ENCODE measurements around the gene OR2H2.

Gene OR2H2

DNA sequence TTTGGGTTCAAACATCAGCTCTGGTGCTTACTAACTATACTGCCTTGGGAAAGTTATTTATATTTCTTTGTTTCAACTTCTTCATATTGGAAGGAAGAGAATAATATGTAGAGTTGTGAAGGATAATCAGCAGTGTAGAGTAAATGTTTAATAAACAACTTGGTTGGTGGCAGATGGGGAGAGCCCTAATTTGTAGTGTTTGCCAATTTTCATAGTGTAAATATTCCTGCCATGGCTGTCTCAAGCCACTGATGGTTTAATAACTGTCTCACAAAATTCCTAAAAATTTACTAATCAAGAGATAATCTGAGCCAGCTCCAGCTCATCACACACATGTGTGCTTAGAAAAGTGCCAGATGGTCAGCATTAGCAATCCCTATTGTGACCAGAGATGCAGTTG, at the start of gene OR2H2:
TSS of gene OR2H2 (plus strand) at position 301 of the 400 bp plus-strand sequence. CDS start 2,824 bp downstream, outside the sequence.
- no peak for DNase-seq (ENCODE audit: low read depth in 3 of 3, low spot score in 1 of 3)

DNA sequence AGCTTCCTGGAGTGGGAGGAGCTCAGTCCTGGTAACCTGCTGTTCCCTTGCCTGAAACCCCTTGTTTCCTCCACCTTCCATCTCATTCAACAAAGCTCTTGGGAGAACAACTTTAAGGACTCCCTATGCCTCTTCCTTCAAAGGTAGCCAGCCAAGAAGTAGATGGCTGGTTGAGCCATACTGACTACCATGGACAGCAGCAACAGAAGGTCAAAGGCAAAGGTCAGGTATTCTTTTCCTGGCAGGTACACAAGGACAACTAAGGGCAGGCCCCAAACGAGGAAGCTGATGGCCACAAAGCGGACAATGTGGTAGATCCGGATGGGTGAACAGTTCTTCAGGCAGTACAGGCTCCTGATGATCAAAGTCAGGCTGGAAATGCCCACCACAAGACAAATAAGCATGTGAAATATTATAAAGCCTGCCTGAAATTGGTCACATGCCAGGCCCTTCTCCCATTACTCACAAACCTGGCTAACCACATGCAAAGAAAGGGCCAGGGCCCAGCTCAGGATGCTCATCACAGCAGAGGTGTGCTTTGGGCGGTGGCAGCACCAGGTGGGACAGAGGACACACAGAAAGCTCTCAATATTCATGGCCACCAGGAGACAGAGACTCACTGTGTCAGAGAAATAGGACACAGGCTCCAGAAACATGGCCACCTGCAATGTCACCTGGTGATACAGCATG, 47.1 kb upstream of the OR2H2 start:
- DNase-seq (ENCODE audit: low read depth in 3 of 3, low spot score in 1 of 3) = no peak

DNA sequence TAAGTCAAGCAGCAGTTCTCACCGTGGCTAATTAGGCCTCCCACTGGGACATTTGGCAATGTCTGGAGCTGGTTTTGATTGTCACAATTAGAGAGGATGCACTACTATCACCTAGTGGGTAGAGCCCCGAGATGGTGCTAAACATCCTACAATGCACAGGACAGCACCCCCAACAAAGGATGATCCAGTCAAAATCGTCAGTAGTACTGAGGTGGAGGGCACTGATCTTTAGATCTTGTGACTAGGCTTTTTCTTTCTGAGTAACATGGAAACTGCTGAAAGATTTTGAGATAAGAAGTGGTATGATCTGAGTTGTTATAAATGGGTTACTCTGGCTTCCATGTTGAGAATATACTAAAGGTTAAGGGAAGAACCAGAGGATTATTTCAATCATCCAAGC, 37.3 kb upstream of the OR2H2 start:
- no peak for DNase-seq (ENCODE audit: low read depth in 3 of 3, low spot score in 1 of 3)

DNA sequence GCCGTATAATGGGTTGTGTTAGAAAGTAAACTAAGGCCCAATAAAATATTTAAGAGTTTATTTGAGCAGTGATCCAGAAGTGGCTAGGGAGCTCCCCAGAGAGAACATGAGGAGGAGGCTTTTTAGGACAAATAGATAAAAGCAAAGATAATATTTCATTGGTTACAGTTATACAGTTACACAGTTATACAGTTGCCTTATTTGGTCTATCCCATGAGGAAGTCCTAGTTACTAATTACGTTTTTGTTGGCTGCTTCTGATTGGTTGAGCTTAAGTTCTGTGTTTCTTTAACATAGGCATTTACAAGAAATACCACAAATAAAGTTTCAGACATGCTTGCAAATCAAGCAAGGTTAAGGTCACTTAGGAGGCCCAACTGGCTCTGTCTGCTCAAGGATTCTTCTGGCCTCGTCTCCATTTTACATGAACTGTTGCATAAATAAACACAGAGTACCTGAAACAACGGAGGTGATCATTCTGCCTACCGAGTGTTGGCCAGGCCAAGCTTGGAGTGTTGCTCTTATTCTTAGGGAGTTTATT, 32.3 kb upstream of the OR2H2 start:
- DNase-seq (ENCODE audit: low read depth in 3 of 3, low spot score in 1 of 3) = no peak

DNA sequence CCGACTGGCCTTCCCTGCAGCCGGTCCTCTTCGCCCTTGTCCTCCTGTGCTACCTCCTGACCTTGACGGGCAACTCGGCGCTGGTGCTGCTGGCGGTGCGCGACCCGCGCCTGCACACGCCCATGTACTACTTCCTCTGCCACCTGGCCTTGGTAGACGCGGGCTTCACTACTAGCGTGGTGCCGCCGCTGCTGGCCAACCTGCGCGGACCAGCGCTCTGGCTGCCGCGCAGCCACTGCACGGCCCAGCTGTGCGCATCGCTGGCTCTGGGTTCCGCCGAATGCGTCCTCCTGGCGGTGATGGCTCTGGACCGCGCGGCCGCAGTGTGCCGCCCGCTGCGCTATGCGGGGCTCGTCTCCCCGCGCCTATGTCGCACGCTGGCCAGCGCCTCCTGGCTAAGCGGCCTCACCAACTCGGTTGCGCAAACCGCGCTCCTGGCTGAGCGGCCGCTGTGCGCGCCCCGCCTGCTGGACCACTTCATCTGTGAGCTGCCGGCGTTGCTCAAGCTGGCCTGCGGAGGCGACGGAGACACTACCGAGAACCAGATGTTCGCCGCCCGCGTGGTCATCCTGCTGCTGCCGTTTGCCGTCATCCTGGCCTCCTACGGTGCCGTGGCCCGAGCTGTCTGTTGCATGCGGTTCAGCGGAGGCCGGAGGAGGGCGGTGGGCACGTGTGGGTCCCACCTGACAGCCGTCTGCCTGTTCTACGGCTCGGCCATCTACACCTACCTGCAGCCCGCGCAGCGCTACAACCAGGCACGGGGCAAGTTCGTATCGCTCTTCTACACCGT, 31.5 kb upstream of the OR2H2 start:
- peak in 1 of 3 donors; percentile 15 for DNase-seq (ENCODE audit: low read depth in 3 of 3, low spot score in 1 of 3)

DNA sequence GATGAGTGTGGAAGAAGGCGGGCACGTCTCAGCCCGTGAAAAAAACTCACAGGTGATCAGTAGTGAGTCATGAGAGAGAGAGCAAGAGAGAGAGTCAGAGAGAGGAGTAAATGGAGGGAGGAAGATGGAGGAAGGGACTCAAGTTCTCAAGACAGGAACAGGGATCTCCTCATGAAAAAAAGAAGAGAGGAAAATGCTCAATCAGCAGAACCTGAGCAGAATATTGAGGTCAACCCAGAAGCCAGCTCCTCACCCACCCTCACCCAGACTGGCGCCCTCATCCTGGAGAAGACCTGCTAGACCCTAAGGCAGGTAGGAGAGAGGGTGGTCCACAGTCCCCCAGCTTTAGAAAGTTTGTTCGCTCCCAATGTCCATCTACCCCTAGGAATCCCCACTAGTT, 30.2 kb upstream of the OR2H2 start:
- no peak for DNase-seq (ENCODE audit: low read depth in 3 of 3, low spot score in 1 of 3)

DNA sequence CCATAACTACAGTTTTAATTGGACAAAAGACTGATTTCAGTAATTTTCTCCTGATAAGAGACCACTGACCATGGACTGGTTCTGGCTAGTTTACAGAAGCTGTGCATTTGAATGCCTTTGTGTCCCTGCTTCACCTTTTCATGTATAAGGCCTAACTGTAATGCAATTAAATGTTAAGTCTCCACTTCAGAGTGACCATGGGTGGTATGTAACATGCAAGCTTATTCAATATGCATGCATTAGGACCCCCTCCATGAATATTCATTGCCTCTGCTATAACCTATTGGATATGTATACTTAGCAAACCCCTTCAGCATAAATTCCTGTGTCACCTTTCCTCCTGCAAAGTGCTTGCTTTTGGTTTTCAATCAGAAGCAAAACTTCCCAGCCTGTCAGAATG, 27.6 kb upstream of the OR2H2 start:
- no peak for DNase-seq (ENCODE audit: low read depth in 3 of 3, low spot score in 1 of 3)

DNA sequence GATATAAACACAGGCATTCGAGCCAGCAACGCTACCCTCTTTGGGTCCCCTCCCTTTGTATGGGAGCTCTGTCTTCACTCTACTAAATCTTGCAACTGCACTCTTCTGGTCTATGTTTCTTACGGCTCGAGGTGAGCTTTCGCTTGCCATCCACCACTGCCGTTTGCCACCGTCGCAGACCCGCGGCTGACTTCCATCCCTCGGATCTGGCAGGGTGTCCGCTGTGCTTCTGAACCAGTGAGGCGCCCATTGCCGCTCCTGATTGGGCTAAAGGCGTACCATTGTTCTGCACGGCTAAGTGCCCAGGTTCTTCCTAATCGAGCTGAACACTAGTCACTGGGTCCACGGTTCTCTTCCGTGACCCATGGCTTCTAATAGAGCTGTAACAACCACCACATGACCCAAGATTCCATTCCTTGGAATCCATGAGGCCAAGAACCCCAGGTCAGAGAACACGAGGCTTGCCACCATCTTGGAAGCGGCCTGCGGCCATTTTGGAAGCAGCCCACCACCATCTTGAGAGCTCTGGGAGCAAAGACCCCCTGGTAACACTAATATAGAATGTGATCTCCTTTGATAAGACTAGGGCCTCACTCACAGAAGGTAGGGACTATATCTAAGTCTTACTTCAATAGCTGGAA, 26.4 kb upstream of the OR2H2 start:
- DNase-seq (ENCODE audit: low read depth in 3 of 3, low spot score in 1 of 3) = no peak

DNA sequence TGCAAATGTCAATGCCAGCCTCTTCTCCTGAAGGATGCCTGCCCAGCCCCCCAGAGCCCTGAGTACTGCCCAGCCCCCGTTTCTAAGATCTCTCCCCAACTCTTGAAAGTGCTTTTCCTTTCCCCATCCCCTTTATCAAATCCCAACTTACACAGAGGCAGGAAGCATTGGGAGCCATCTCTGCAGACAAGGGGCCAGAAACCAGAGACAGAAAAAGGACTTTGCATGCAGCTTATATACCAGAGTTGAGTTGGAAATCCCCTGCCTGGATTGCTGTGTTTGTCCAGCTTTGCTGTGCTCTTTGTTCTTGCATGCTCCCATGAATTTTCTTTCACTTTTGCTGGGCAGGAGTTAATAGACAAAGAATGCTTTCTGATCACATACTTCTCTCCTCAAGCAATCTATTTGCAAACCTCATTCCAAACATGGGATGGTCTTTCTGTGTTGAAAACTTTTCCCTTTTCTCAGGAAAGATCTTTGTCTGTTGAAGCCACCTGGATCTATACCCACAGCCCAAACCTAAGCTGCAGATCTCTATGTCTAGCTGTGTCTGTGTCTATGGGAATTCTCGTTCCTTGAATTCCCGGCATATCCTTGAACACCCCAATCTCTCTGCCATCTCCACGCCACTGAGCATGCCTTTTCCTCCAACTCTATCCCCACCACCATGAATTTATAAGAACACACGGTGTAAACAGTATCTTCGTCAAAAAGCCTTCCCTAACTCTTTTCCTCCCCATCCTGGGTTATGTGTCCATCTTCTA, 25.2 kb upstream of the OR2H2 start, which contains the start of gene UBD:
TSS of gene UBD (minus strand) at position 209 of the 764 bp plus-strand sequence. CDS start at position 178, 31 bp downstream.
- DNase-seq (ENCODE audit: low read depth in 3 of 3, low spot score in 1 of 3) = no peak

DNA sequence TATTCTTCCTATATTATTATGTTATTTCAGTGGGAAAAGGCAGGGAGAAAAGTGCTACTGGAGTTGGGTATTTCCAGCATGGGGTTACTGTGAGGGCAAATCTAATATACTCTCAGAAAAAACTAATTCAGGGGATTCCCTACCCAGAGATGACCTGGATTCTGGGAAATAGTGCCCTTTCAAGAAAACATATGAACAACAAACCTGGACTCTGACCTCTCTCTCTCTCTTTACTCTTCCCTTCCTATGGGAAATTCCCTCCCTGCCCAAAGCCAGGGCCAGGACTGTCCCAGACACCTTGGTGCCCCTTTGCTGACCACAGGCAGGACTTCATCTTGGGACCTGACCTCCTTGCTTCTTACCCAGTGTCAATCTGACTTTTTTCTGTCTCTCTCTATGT, 23.8 kb upstream of the OR2H2 start:
- DNase-seq (ENCODE audit: low read depth in 3 of 3, low spot score in 1 of 3) = no peak

DNA sequence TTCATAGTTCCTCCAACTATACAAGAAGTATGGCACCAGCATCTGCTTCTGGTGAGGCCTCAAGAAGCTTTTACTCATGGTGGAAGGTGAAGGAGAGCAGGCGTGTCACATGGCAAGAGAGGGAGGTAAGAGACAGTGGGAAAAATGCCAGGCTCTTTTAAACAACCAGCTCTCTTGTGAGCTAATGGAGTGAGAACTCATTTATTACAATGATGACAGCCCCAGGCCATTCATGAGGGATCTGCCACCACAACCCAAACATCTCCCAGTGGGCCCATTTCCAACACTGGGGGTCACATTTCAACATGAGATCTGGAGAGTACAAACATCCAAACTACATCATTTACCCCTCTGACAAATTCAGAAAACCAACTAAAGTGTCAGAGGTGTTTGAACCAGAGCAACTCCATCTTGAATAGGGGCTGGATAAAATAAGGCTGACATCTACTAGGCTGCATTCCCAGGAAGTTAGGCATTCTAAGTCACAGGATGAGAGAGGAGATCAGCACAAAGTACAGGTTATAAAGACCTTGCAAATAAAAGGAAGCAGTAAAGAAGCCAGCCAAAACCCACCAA, 23.2 kb upstream of the OR2H2 start:
- no peak for DNase-seq (ENCODE audit: low read depth in 3 of 3, low spot score in 1 of 3)

DNA sequence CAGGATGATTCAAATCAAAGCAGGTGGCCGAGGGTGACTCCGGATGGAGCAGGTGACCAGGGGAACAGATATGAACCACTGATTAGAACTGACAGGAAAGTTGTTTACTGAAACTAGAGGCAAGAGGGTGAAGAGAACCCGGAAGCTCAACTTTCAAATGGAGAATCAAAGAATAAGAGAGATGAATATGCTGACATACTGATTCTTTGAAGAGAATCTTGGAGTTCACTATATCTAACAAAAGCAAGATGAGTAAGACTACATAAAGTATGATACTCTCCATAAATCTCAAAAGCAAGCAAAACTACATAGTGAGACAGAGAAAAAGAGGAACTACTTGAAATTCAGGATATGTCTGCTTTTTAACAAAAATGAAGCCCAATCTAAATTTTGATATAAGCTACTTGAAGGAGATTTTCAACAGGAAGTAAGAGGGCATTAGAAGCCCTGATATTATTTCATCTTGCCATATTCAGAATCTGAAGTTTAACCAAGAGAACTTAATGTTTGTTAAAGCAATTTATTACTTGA, 21.4 kb upstream of the OR2H2 start:
- no peak for DNase-seq (ENCODE audit: low read depth in 3 of 3, low spot score in 1 of 3)

DNA sequence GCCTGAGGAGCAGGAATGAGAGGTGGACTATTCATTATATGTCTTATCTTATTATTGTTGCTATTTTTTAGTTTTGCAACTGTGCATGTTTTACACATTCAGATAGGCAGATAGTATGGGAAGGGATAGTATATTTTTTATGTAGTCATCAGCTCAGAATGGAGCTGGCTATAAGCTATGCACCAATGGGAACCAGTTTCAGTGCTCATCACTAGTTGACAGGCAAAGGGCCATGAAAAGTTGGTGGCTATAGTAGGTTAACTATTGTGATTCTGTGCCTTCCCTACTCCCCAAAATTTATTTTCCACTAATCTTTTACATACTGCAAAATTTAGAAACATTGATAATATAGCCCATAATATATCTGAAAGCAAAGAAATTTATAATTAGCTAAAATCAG, 20.0 kb upstream of the OR2H2 start:
- no peak for DNase-seq (ENCODE audit: low read depth in 3 of 3, low spot score in 1 of 3)

DNA sequence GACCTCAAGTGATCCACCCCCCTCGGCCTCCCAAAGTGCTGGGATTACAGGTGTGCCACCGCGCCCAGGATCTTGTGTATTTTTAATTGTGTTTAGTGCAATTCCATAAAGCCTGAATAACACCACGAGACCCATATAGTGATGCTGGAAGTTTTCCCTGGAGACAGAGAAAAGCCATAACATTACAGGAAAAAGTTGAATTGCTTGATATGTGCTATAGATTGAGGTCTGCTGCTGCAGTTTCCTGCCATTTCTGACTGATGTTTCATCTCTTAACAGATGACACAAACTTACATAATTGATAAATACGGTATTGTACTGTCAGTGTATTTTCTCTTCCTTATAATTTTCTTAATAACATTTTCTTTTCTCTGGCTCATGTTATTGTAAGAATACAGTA, 18.1 kb upstream of the OR2H2 start:
- no peak for DNase-seq (ENCODE audit: low read depth in 3 of 3, low spot score in 1 of 3)

DNA sequence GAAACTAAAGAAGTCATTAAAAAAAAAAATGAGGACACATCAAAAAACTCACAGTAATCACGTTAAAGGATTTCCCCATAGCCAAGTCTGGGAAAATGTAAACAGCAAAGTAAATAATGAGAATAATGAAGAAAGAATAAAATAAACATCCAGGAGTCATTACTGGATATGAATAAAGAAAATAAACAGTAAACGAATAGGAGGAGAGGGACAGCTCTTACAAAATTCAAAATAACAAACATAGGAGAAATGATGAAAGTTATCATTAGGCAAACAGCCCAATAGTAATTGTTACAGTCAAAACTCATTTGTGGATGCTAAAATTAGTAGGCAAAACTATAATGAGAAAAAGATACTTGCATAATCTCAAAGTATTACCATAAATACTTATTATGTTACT, 17.4 kb upstream of the OR2H2 start:
- no peak for DNase-seq (ENCODE audit: low read depth in 3 of 3, low spot score in 1 of 3)

DNA sequence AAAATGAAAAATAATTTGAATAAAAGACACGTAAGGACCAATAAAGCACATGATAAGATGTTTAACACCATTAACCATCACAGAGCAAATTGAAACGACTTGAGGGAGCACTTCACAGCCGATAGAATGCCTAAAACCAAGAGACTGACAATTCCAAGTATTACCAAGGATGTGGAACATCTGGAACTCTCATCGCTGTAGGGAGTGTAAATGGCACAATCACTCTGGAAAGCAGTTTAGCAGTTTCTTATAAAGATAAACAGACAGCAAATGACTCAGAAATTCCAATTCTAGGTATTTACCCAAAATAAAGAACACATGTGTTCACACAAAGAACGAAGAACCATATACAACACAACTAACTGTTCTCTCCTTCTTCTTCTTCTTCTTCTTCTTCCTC, 16.9 kb upstream of the OR2H2 start:
- DNase-seq (ENCODE audit: low read depth in 3 of 3, low spot score in 1 of 3) = no peak

DNA sequence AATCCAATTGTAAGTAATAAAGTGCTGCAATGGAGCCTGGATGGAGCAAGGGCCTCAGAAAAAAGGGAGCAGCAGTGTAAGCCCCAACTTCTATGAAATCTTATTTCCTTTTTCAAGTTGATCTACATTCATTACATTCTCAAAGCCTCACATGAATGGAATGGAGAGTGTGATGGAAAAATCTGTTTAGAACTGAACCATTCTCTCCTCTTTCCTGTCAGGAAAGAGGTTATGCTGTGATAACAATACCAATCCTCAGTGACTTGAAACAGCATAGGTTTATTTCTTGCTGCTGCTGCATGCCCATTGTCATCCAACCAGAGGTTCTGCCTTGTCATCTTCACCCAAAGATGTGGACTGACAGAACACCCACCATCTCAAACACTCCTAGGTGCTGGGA, 8.9 kb upstream of the OR2H2 start:
- DNase-seq (ENCODE audit: low read depth in 3 of 3, low spot score in 1 of 3) = no peak

DNA sequence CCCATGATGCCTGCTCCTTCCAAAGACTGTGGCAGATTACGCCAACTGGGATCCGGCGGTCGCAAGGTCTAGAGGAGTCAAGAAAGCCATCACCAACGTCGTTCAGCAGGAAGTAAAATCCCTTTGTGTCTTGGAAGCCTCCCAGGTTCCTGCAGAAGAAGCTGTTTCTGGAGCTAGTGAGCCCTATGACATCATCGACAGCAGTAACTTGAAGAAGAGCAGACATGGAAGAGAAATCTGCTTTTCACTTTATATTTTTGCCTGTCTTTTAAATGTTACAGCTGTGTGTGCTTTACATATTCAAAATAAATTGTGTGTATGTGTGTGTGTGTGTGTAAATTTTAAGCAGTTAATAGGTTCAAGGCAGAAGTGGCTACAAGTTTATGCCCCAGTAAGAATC, 7.4 kb upstream of the OR2H2 start:
- no peak for DNase-seq (ENCODE audit: low read depth in 3 of 3, low spot score in 1 of 3)

DNA sequence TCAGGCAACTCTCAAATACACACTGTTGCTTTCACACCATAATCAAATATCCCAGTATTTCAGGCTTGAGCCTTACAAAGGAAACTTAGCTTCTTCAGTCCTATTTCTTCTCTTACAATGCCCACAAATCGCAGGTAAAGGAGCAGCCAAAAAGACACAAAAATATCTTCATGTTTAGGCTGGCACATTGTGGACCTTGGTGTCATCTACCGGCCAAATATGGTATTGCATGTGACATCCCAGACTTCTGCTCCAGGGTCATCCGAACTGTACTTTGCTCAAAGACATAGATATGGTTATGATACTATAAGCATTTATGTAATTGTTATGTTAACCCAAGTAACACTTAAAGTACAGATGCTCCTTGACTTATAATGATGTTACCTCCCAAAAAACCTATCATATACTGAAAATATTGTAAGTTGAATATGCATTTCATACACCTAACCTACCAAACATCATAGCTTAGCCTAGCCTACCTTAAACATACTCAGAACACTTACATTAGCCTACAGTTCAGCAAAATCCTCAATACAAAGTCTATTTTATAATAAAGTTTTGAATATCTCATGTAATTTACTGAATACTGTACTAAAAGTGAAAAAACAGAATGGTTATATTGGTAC, 4.6 kb downstream of the OR2H2 start:
- peak in 2 of 3 donors; percentile 5 to 22 for DNase-seq (ENCODE audit: low read depth in 3 of 3, low spot score in 1 of 3)

DNA sequence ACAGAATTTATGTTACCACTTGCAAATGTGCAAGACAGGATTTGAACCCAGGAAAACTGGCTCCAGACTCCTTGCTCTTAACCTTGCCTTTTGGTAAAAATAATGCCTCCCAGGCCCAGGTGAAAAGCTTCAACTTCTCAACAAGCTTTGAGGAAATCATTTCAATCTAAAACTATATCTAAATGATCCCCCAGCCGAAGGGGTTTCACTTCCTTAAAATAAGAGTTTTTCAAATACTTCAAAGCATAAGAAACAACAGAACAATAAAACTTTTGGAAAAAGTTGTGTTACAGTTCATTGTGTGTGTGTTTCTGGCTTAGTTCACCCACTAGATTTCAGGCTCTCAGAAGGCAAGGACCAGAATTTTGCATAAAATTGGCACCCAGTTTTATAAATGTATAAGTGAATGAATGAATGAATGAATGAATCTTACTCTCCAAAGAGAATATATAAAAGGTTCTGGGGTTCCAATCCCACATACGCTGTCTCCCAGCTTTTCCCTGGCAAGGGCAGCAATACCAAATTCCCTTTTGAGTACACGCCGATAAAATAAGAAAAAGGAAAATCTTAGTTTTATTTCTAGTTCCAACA, 5.4 kb downstream of the OR2H2 start:
- DNase-seq (ENCODE audit: low read depth in 3 of 3, low spot score in 1 of 3) = no peak

All from stimulated activated CD4-positive, alpha-beta T cell treated with anti-CD3 and anti-CD28 coated beads, TNF-alpha, amount 100 ng/mL, for 1 hour (primary cell).